Astrocyte (in vitro differentiated cells and primary cell): ENCODE results near the gene ERVMER34-1. TPM values are rescaled to one million over a fixed set of nuclear protein-coding genes. Genes with fewer than 3 reads are reported as not detected.

Source experiments
- DNase-seq: peaks from one replicate; pipeline ENCODE4 v3.0.0-alpha.2; 2010; ENCODE audit warnings: low read depth
- FAIRE-seq: peaks from 2 replicates; lab custom pipeline; 2011; peaks lifted over from hg19 to GRCh38; lab: Jason Lieb, UNC
- H2AFZ ChIP-seq: 2 replicates; pipeline ENCODE4 v1.6.0; 2012; ENCODE audit warnings: low read depth, low read length, inconsistent platforms
- H3K27ac ChIP-seq: 2 replicates; pipeline ENCODE4 v1.5.1; 2011; ENCODE audit warnings: low read depth, low read length, inconsistent platforms
- H3K27me3 ChIP-seq: 2 replicates; pipeline ENCODE4 v1.6.0; 2011; ENCODE audit warnings: low read length, inconsistent platforms; ENCODE audit not compliant: insufficient read depth
- H3K36me3 ChIP-seq: 2 replicates; pipeline ENCODE4 v1.5.1; 2011; ENCODE audit warnings: low read length, inconsistent platforms; ENCODE audit not compliant: insufficient read depth
- H3K4me1 ChIP-seq: 2 replicates; pipeline ENCODE4 v1.5.1; 2011; ENCODE audit warnings: low read length, inconsistent platforms; ENCODE audit not compliant: insufficient read depth
- H3K4me2 ChIP-seq: 2 replicates; pipeline ENCODE4 v1.6.0; 2012; ENCODE audit warnings: low read length, inconsistent platforms
- H3K4me3 ChIP-seq: 2 replicates; pipeline ENCODE4 v1.5.1; 2011; ENCODE audit warnings: low read depth, mild to moderate bottlenecking, low read length, inconsistent platforms; ENCODE audit not compliant: insufficient read depth
- H3K79me2 ChIP-seq: 2 replicates; pipeline ENCODE4 v1.6.0; 2012; ENCODE audit warnings: mild to moderate bottlenecking, low read length, inconsistent platforms; ENCODE audit not compliant: insufficient read depth
- H3K9ac ChIP-seq: 2 replicates; pipeline ENCODE4 v1.6.0; 2012; ENCODE audit warnings: mild to moderate bottlenecking, low read length, inconsistent platforms
- H3K9me3 ChIP-seq: 2 replicates; pipeline ENCODE4 v1.5.1; 2012; ENCODE audit warnings: low read depth, mild to moderate bottlenecking, low read length, inconsistent platforms; ENCODE audit not compliant: insufficient read depth
- H4K20me1 ChIP-seq: 2 replicates; pipeline ENCODE4 v1.6.0; 2012; ENCODE audit warnings: low read length, inconsistent platforms; ENCODE audit not compliant: insufficient read depth
- H3K27ac Mint-ChIP-seq: one replicate; pipeline ENCODE4 v1.8.0; 2021; ENCODE audit warnings: mild to moderate bottlenecking, mixed read lengths; ENCODE audit not compliant: unreplicated experiment
- H3K27me3 Mint-ChIP-seq: one replicate; pipeline ENCODE4 v1.8.0; 2021; ENCODE audit warnings: low read depth, mixed read lengths; ENCODE audit not compliant: unreplicated experiment
- H3K36me3 Mint-ChIP-seq: one replicate; pipeline ENCODE4 v1.8.0; 2021; ENCODE audit warnings: low read depth, mixed read lengths; ENCODE audit not compliant: unreplicated experiment
- H3K4me1 Mint-ChIP-seq: one replicate; pipeline ENCODE4 v1.8.0; 2021; ENCODE audit warnings: low read depth, mixed read lengths; ENCODE audit not compliant: unreplicated experiment
- H3K4me3 Mint-ChIP-seq: one replicate; pipeline ENCODE4 v1.8.0; 2021; ENCODE audit warnings: mild to moderate bottlenecking, moderate library complexity, mixed read lengths; ENCODE audit not compliant: unreplicated experiment
- H3K9me3 Mint-ChIP-seq: one replicate; pipeline ENCODE4 v1.8.0; 2021; ENCODE audit warnings: mild to moderate bottlenecking, mixed read lengths; ENCODE audit not compliant: unreplicated experiment
- CTCF ChIP-seq: IDR thresholded peaks from 2 replicates; pipeline ENCODE4 v1.5.1; 2011; ENCODE audit warnings: low read depth, mild to moderate bottlenecking, inconsistent platforms, low read length, moderate library complexity; ENCODE audit not compliant: insufficient read depth
- EZH2 ChIP-seq: IDR thresholded peaks from 2 replicates; pipeline ENCODE4 v1.6.1; 2012; ENCODE audit warnings: mild to moderate bottlenecking, low read length, inconsistent platforms; ENCODE audit not compliant: insufficient read depth
- total RNA-seq: library from RNA; stranded (reverse); gene quantifications from 2 replicates; pipeline ENCODE4 v1.2.1, GENCODE V29; 2021

Gene ERVMER34-1
- total RNA-seq, 1 donor from 2014 or later, result 0.32 TPM

DNA sequence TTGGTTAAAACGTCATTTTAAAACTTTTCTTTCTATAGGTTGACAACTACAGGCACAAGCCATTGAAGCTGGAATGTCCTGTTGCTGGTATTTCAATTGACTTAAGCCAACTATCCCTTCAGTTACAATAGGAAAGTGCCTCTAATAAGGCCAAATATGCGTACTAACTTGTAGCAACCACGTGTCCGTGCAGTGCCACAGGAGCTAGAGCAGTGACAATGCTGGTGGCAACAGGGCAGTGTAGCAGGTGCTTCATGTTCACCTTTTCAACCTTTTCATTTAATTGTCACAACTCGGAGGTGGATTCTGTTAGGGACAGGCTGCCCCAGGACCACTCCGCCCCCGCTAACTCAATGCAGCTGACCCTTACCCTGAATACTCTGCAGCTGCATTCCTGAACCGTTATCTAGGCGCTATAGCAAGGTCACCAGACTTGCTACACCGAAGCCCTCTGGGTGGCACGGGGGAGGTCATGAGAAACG lies 37.7 kb downstream of the ERVMER34-1 start:
- TF ChIP-seq CTCF (no peak), EZH2 (no peak)
- H3K27ac ChIP-seq, result peak overlapping the region; percentile 84
- FAIRE-seq, result no peak
- H3K9me3 ChIP-seq, result no peaks in the 10 kb centered on the region
- peaks cover 25% of the 10 kb centered on the region for H3K4me1 Mint-ChIP-seq
- no peaks in the 10 kb centered on the region for H3K27me3 ChIP-seq
- H3K9ac ChIP-seq, result peak overlapping the region; percentile 94
- H3K4me2 ChIP-seq, result peak overlapping the region; percentile 94
- H3K27me3 Mint-ChIP-seq, result no peaks in the 10 kb centered on the region
- H3K36me3 ChIP-seq, result peaks cover 31% of the 10 kb centered on the region
- H3K4me3 ChIP-seq, result peak overlapping the region; percentile 83
- peaks cover 6% of the 10 kb centered on the region for H3K36me3 Mint-ChIP-seq
- H3K9me3 Mint-ChIP-seq, result no peaks in the 10 kb centered on the region
- peaks cover 11% of the 10 kb centered on the region for H4K20me1 ChIP-seq
- peaks cover 26% of the 10 kb centered on the region for H3K4me1 ChIP-seq
- H3K27ac Mint-ChIP-seq, result peak overlapping the region; percentile 72
- H3K79me2 ChIP-seq, result peaks cover 28% of the 10 kb centered on the region
- DNase-seq, result no peak
- H2AFZ ChIP-seq, result no peak overlapping the region
- peak overlapping the region; percentile 97 for H3K4me3 Mint-ChIP-seq

GRCh38 chr4:52712251-52713130 lies 38.7 kb downstream of the ERVMER34-1 start:
- no peaks in the 10 kb centered on the region for H3K9me3 ChIP-seq
- H3K4me2 ChIP-seq, result peak overlapping the region; percentile 94
- peak overlapping the region; percentile 94 for H3K9ac ChIP-seq
- H4K20me1 ChIP-seq, result peaks cover 11% of the 10 kb centered on the region
- no peaks in the 10 kb centered on the region for H3K27me3 Mint-ChIP-seq
- no peaks in the 10 kb centered on the region for H3K9me3 Mint-ChIP-seq
- H3K4me1 Mint-ChIP-seq, result peaks cover 23% of the 10 kb centered on the region
- peak overlapping the region; percentile 92 for H2AFZ ChIP-seq
- TF ChIP-seq CTCF (no peak), EZH2 (no peak)
- peaks cover 28% of the 10 kb centered on the region for H3K79me2 ChIP-seq
- H3K27ac ChIP-seq, result peak overlapping the region; percentile 84
- FAIRE-seq (no peak), DNase-seq (peak; percentile 91)
- peak overlapping the region; percentile 83 for H3K4me3 ChIP-seq
- H3K4me3 Mint-ChIP-seq, result peak overlapping the region; percentile 97
- peaks cover 31% of the 10 kb centered on the region for H3K36me3 ChIP-seq
- peak overlapping the region; percentile 94 for H3K27ac Mint-ChIP-seq
- H3K4me1 ChIP-seq, result peaks cover 26% of the 10 kb centered on the region
- H3K36me3 Mint-ChIP-seq, result peaks cover 6% of the 10 kb centered on the region
- H3K27me3 ChIP-seq, result no peaks in the 10 kb centered on the region
